Fibroblast of lung (primary cell): ENCODE measurements around the gene DRG1.

Source experiments
- EZH2 ChIP-seq: IDR thresholded peaks from 2 replicates; pipeline ENCODE4 v1.5.1; 2012; ENCODE audit warnings: low read length, control low read depth, mild to moderate bottlenecking; ENCODE audit errors: missing control alignments
- TF ChIP-seq, protein P1 (sequence below), 2 donors: IDR thresholded peaks in 1 of 2; conservative IDR thresholded peaks in 1 of 2; 1 replicate in 1 of 2; 2 replicates in 1 of 2; pipeline ENCODE4 v1.5.1; 2011 to 2012; ENCODE audit warnings: low read length in 2 of 2, control low read depth in 1 of 2, inconsistent platforms in 1 of 2, low read depth in 1 of 2, mild to moderate bottlenecking in 1 of 2

DNA sequence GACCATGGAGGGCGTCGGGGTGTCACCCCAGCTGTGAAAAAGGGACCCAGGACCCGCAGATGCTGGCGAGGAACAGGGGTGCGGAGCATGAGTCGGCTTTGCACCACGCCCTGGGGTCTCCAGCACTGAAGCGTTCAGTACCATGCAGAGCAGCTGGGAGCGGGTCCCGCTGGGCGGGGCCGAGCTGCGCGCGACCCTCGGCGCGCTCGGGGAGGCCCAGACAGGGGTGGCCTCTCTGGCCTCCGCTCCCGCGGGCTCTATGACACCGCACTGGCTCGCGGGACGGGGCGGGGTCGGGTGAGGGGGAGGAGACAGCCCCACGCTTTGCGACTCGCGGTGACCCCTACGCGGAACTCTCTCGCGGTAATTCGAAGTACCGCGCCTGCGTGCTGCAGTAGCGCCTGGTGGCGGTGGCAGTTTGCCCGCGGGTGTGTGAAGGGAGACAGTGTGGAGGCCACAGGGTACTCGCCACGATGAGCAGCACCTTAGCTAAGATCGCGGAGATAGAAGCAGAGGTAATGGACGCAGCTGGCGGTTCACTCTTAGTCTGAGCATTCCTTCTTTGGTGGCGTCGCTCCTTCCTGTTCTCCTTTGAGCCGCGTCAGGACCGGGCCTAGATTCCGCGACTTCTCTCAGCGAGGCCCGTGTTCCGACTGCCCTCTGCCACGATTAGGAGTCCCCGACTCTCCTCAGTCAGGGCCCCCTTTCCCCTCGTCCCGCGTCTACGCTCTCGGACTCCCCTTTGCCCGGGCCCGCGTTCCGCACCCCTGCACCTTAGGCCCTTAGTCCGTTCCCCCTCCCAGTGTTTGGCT, at the start of gene DRG1:
- TF ChIP-seq, protein P1, sequence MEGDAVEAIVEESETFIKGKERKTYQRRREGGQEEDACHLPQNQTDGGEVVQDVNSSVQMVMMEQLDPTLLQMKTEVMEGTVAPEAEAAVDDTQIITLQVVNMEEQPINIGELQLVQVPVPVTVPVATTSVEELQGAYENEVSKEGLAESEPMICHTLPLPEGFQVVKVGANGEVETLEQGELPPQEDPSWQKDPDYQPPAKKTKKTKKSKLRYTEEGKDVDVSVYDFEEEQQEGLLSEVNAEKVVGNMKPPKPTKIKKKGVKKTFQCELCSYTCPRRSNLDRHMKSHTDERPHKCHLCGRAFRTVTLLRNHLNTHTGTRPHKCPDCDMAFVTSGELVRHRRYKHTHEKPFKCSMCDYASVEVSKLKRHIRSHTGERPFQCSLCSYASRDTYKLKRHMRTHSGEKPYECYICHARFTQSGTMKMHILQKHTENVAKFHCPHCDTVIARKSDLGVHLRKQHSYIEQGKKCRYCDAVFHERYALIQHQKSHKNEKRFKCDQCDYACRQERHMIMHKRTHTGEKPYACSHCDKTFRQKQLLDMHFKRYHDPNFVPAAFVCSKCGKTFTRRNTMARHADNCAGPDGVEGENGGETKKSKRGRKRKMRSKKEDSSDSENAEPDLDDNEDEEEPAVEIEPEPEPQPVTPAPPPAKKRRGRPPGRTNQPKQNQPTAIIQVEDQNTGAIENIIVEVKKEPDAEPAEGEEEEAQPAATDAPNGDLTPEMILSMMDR (conservative IDR thresholded peaks at IDR 0.05 in 1 of 2, IDR thresholded peaks at IDR 0.05 in 1 of 2; ENCODE audit: low read depth in 1 of 2, low read length in 2 of 2) = no peak
- TF ChIP-seq EZH2 = no peak
